A549 (cell line): ENCODE results near the gene HSPA8. TPM values are rescaled to one million over a fixed set of nuclear protein-coding genes. Genes with fewer than 3 reads are reported as not detected.

ENCODE experiments used
- ATAC-seq, 2 experiments: fragments of 200-7000 bp in 1 of 2; fragments of >200 bp in 1 of 2; cut with Nextera tagmentation in 1 of 2; cut with Tn5 transposase in 1 of 2; 3 replicates each; pipeline versions ENCODE4 v1.8.0 to v1.9.1; 2018 to 2020; ENCODE audit warnings: mild to moderate bottlenecking in 1 of 2, moderate library complexity in 1 of 2
- CTCF ChIA-PET: fragments of 300-600 bp; sonication (Branson Sonifier 250); formaldehyde crosslinking; extraction: SDS; loops from one replicate; lab custom pipeline; 2021; ENCODE audit warnings: antibody characterized with exemption, inconsistent platforms; lab: Yijun Ruan, JAX
- POLR2A ChIA-PET: fragments of 350-600 bp; formaldehyde crosslinking; extraction: SDS; loops from one replicate; lab custom pipeline; 2021; ENCODE audit warnings: antibody characterized with exemption, inconsistent platforms; lab: Yijun Ruan, JAX
- DNase-seq, 2 experiments: peaks; one replicate each; pipeline versions ENCODE4 v3.0.0 to v3.0.0-alpha.2; 2011 to 2016; ENCODE audit warnings: low read depth in 1 of 2, low spot score in 1 of 2
- FAIRE-seq: peaks from 2 replicates; lab custom pipeline; 2011; peaks lifted over from hg19 to GRCh38; lab: Jason Lieb, UNC
- H3K27ac ChIP-seq, 2 experiments: fragments of >200 bp; sonication (Bioruptor Twin); formaldehyde crosslinking; 3 replicates each; pipeline ENCODE4 v1.5.1; 2016 to 2017
- H3K4me1 ChIP-seq: fragments of >200 bp; sonication (Bioruptor Twin); formaldehyde crosslinking; 3 replicates; pipeline ENCODE4 v1.6.1; 2016
- H3K4me2 ChIP-seq: fragments of >200 bp; sonication (Bioruptor Twin); formaldehyde crosslinking; 3 replicates; pipeline ENCODE4 v1.6.1; 2016
- H3K4me3 ChIP-seq: fragments of >200 bp; sonication (Bioruptor Twin); formaldehyde crosslinking; 3 replicates; pipeline ENCODE4 v1.5.1; 2016
- H3K9me3 ChIP-seq: fragments of >200 bp; sonication (Bioruptor Twin); formaldehyde crosslinking; 3 replicates; pipeline ENCODE4 v1.6.1; 2016
- BHLHE40 ChIP-seq: IDR thresholded peaks from 2 replicates; pipeline ENCODE4 v1.6.1; 2012; ENCODE audit warnings: low read depth, low read length, inconsistent platforms
- E2F6 ChIP-seq: IDR thresholded peaks from 2 replicates; pipeline ENCODE4 v1.6.1; 2012; ENCODE audit warnings: low read depth, borderline replicate concordance
- EHF ChIP-seq: fragments of 250-450 bp; sonication (Bioruptor Pico); IDR thresholded peaks from 2 replicates; pipeline ENCODE4 v1.5.0; 2020; ENCODE audit warnings: mild to moderate bottlenecking
- FOSB ChIP-seq: fragments of 250-450 bp; sonication (Bioruptor Pico); IDR thresholded peaks from 2 replicates; pipeline ENCODE4 v1.5.0; 2020; ENCODE audit warnings: mild to moderate bottlenecking, moderate library complexity
- FOSL2 ChIP-seq, 2 experiments: fragments of 450-650 bp in 1 of 2; fragments of >200 bp in 1 of 2; sonication (Bioruptor Twin) in 1 of 2; formaldehyde crosslinking; IDR thresholded peaks; 2 replicates each; pipeline versions ENCODE4 v1.5.0 to v1.6.1; 2016 to 2020; ENCODE audit warnings: mild to moderate bottlenecking in 1 of 2, moderate library complexity in 1 of 2
- GATA3 ChIP-seq: IDR thresholded peaks from 2 replicates; pipeline ENCODE4 v1.6.1; 2012; ENCODE audit warnings: borderline replicate concordance
- HDAC2 ChIP-seq: fragments of 200-600 bp; sonication (generic); IDR thresholded peaks from 2 replicates; pipeline ENCODE4 v1.6.1; 2016
- HEYL ChIP-seq: fragments of 250-450 bp; sonication (Bioruptor Pico); IDR thresholded peaks from 2 replicates; pipeline ENCODE4 v1.8.0; 2021; ENCODE audit warnings: mild to moderate bottlenecking, moderate library complexity
- HOXB5 ChIP-seq: fragments of 250-450 bp; sonication (Bioruptor Pico); IDR thresholded peaks from 2 replicates; pipeline ENCODE4 v1.5.0; 2020; ENCODE audit warnings: mild to moderate bottlenecking, moderate library complexity
- JUNB ChIP-seq: fragments of >200 bp; sonication (Bioruptor Twin); formaldehyde crosslinking; IDR thresholded peaks from 2 replicates; pipeline ENCODE4 v1.6.1; 2016
- MAFK ChIP-seq: fragments of 450-650 bp; IDR thresholded peaks from 2 replicates; pipeline ENCODE4 v1.6.1; 2014; ENCODE audit not compliant: partially characterized antibody
- MAZ ChIP-seq: fragments of 150-350 bp; IDR thresholded peaks from 2 replicates; pipeline ENCODE4 v1.6.1; 2014; ENCODE audit warnings: antibody characterized with exemption, low read depth, low read length, borderline replicate concordance
- NR3C1 ChIP-seq: fragments of >200 bp; sonication (Bioruptor Twin); formaldehyde crosslinking; IDR thresholded peaks from 3 replicates; pipeline ENCODE4 v1.6.1; 2017
- PHF8 ChIP-seq: fragments of 200-600 bp; sonication (generic); IDR thresholded peaks from 2 replicates; pipeline ENCODE4 v1.6.1; 2016; ENCODE audit warnings: low read depth, mild to moderate bottlenecking, antibody characterized with exemption, moderate library complexity, borderline replicate concordance
- REST ChIP-seq: fragments of 200-600 bp; sonication (generic); IDR thresholded peaks from 2 replicates; pipeline ENCODE4 v1.6.1; 2016; ENCODE audit warnings: antibody characterized with exemption, mild to moderate bottlenecking, moderate library complexity
- RFX5 ChIP-seq: fragments of 450-650 bp; IDR thresholded peaks from 2 replicates; pipeline ENCODE4 v1.7.1; 2014; ENCODE audit warnings: antibody characterized with exemption, mild to moderate bottlenecking, moderate library complexity
- ZFP36 ChIP-seq: fragments of 450-650 bp; IDR thresholded peaks from 2 replicates; pipeline ENCODE4 v1.6.1; 2014; ENCODE audit warnings: borderline replicate concordance; ENCODE audit not compliant: partially characterized antibody
- ZNF302 ChIP-seq: fragments of 250-450 bp; sonication (Bioruptor Pico); IDR thresholded peaks from 2 replicates; pipeline ENCODE4 v1.9.0; 2021; ENCODE audit warnings: inconsistent platforms, mild to moderate bottlenecking, moderate library complexity
- ZSCAN20 ChIP-seq: fragments of 250-450 bp; sonication (Bioruptor Pico); IDR thresholded peaks from 2 replicates; pipeline ENCODE4 v1.8.0; 2022; ENCODE audit warnings: mild to moderate bottlenecking, moderate library complexity
- WGBS: methylation state at CpG from one replicate; pipeline ENCODE4 v1.1.6; 2017; ENCODE audit errors: missing lambda C conversion rate; 5-methylcytosine and 5-hydroxymethylcytosine counted together
- polyA plus RNA-seq, 4 experiments: library from polyadenylated mRNA; depleted of rRNA in 3 of 4; stranded (reverse); fragments of >200 nt; fragmentation: RNase III in 1 of 4; extraction: RNeasy Plus Mini Kit Qiagen cat#74134 plus additional on column Dnase treatment in 1 of 4; gene quantifications; 2 replicates in 3 of 4; 3 replicates in 1 of 4; pipeline ENCODE4 v1.2.3, GENCODE V29; 2011 to 2017

Gene HSPA8
- polyA plus RNA-seq, 2 of the 4 experiments (the other 2 are of a cell fraction) = 1,869 to 2,091 TPM

- Histone ChIP-seq H3K27ac (no peak overlapping the region), H3K4me3 (no peak overlapping the region), H3K9me3 (no peaks in the 10 kb centered on the region), H3K4me2 (no peak overlapping the region)
- FAIRE-seq (no peak), ATAC-seq (no peak), DNase-seq (no peak)
- CTCF ChIA-PET = interaction anchor here (0.6 to 4.2 kb wide), 6 partner anchors 10 to 419 kb away, joined by 3 to 16 read pairs (median 6); no protein-coding TSS in a partner anchor
- POLR2A ChIA-PET = no interaction called here
- TF ChIP-seq FOSB (no peak), RFX5 (no peak), NR3C1 (no peak), MAFK (no peak), E2F6 (no peak), PHF8 (no peak), MAZ (no peak), HOXB5 (no peak), ZFP36 (no peak), HDAC2 (no peak)
- TF ChIP-seq, all 56 proteins: peak for 0
- whole genome bisulfite sequencing = 89% methylated on average over 3 of the region's 3 CpGs
- no peaks in the 10 kb centered on the region for H3K4me1 ChIP-seq
These were observed 14.0 kb downstream of the HSPA8 start for GRCh38 chr11:123047947-123048293.

- Histone ChIP-seq H3K9me3 (no peaks in the 10 kb centered on the region), H3K4me1 (no peaks in the 10 kb centered on the region), H3K4me3 (no peak overlapping the region), H3K27ac (no peak overlapping the region), H3K4me2 (no peak overlapping the region)
- ChIA-PET CTCF (interaction anchor here (0.5 to 5.8 kb wide), 10 partner anchors 6 to 1744 kb away, joined by 3 to 27 read pairs (median 5); no protein-coding TSS in a partner anchor), POLR2A (no interaction called here)
- ATAC-seq = no peak
- FAIRE-seq = no peak
- DNase-seq = no peak
- 62% methylated on average over 18 of the region's 18 CpGs for WGBS
- TF ChIP-seq REST (no peak), ZSCAN20 (CRISPR knock-in tag) (no peak), HEYL (CRISPR knock-in tag) (no peak), BHLHE40 (no peak), ZNF302 (no peak), JUNB (no peak), GATA3 (no peak), EHF (no peak), FOSL2 (IDR thresholded peaks at IDR 0.05) (no peak), FOSL2 (CRISPR knock-in tag; IDR thresholded peaks at IDR 0.05) (no peak), HDAC2 (no peak)
These were observed 14.5 kb downstream of the HSPA8 start for GRCh38 chr11:123047266-123047946.
